DND-41 (cell line): ENCODE data around the gene COX5A.

Experiments used
- CTCF ChIP-seq: IDR thresholded peaks from 2 replicates; pipeline ENCODE4 v1.5.1; 2012; ENCODE audit warnings: borderline replicate concordance, low read length, moderate library complexity, mild to moderate bottlenecking; ENCODE audit not compliant: poor library complexity, severe bottlenecking; ENCODE audit errors: extremely low read depth
- EZH2 ChIP-seq: IDR thresholded peaks from 3 replicates; pipeline ENCODE4 v1.6.1; 2012; ENCODE audit warnings: borderline replicate concordance, low read depth, mild to moderate bottlenecking, moderate library complexity, low read length, inconsistent platforms; ENCODE audit not compliant: severe bottlenecking

DNA sequence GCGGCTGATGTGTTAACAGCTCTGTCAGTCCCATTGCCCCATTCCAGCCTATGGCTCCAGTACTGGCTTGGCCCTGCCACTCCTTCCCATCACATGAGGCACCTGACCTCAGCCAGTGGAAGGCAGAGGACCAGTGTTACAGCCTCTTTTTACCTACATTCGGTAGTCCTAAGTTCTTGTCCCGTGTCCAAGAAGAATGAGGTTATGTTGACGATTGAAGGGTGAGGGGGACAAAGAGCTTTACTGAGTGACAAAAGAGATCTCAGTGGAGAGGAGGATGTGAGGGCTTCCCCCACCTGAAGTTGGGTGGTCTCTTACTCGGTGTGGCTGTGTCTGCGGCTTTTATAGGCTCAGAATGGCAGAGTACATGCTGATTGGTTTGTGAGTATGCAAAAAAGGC lies 55.3 kb downstream of the COX5A start:
- no peak for TF ChIP-seq CTCF
- TF ChIP-seq EZH2: no peak
